ENCODE measurements around the gene DCHS2. TPM values are rescaled to one million over a fixed set of nuclear protein-coding genes. Genes with fewer than 3 reads are reported as not detected.
A peak's percentile ranks its signal among the peaks of the same experiment; 100 is the strongest.

The DCHS2 gene
- total and polyA plus RNA-seq, 2 of the 8 experiments (the other 6 are each of a cell fraction or from before 2014, with no cell fraction given): 0.54 to 2.6 TPM

GRCh38 chr4:154230723-154231122, 260.9 kb downstream of the DCHS2 start (continued):
- peak; percentile 93 for TF ChIP-seq CHD7 (IDR thresholded peaks at IDR 0.05; ENCODE audit: insufficient replicate concordance, low read length)

Data from H1 (cell line).